ENCODE data around the gene PPARA.

Gene PPARA

DNA sequence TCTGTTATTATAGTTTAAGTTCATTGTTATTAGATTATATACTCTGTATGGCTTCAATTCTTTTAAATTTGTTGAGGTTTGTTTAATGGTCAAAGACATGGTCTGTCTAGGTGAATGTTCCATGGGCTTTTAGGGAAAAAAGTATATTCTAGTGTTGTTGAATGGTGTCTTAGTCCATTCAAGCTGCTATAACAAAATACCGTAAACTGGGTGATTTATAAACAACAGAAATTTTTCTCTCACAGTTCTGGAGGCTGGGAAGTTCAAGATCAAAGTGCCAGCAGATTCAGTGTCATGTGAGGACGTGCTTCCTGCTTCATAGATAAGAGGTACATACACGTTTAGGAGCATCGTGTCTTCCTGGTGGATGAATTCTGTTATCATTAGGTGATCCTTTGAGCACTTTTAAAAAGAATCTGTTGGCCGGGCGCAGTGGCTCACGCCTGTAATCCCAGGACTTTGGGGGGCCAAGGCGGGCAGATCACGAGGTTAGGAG is 26.2 kb downstream of the PPARA start:
- Histone ChIP-seq H3K9ac (no peak overlapping the region), H3K4me3 (no peak overlapping the region), H3K4me2 (no peak overlapping the region), H4K20me1 (peaks cover 0 to 22% (median 0%) of the 10 kb centered on the region in 11 experiments; a peak in 5 of 22 replicates), H3K36me3 (peaks cover 57 to 77% (median 67%) of the 10 kb centered on the region in 11 experiments), H3K4me1 (peaks cover 5 to 28% (median 23%) of the 10 kb centered on the region in 10 experiments), H3K9me3 (replicated peaks in 1 of 11) (peaks cover 51 to 72% (median 65%) of the 10 kb centered on the region in 11 experiments), H3K27me3 (no peaks in the 10 kb centered on the region), H3K27ac (no peak overlapping the region)
- TF ChIP-seq Cebpa-rat (IDR thresholded peaks at IDR 0.05) = no peak

DNA sequence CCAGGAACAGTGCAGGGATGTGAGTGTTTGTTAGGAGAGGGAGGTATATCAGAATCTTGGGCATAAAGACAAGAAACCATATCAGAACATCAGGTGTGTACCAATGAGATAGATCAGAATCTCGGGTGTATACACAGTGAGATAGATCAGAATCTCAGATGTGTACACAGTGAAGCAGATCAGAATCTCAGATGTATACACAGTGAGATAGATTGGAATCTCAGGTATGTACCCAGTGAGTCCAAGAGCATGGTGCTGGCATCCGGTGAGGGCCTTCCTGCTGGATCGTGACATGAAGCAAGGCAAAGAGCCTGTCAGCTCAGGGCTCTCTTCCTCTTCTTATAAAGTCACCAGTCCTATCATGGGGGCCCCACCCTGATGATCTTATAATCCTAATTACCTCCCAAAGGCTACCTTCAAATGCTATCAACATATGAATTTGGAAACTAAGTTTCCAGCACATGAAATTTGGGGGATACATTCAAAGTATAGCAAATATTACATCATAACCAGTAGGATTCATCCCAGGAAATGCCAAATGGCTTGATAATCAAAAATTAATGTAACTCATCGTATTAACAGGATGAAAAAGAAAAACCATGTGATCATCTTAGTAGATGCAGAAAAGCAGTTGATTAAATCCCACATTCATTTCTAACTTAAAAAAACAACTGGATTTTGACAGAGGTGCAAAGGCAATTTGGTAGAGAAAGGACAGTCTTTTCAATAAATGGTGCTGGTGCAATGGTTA is 28.6 kb downstream of the PPARA start:
- peaks cover 0 to 7% (median 6%) of the 10 kb centered on the region in 10 experiments; a peak in 12 of 20 replicates for H3K4me1 ChIP-seq
- 0 out of 22 replicates have a peak, but pooled peaks cover 0 to 4% (median 0%) of the 10 kb centered on the region in 11 experiments for H4K20me1 ChIP-seq
- H3K4me2 ChIP-seq = no peak overlapping the region
- H3K27ac ChIP-seq = no peak overlapping the region
- peaks cover 67 to 95% (median 85%) of the 10 kb centered on the region in 11 experiments for H3K9me3 ChIP-seq (replicated peaks in 1 of 11)
- H3K9ac ChIP-seq = no peak overlapping the region
- H3K27me3 ChIP-seq = no peaks in the 10 kb centered on the region
- no peak for TF ChIP-seq Cebpa-rat (IDR thresholded peaks at IDR 0.05)
- no peak overlapping the region for H3K4me3 ChIP-seq
- H3K36me3 ChIP-seq = peaks cover 81 to 96% (median 90%) of the 10 kb centered on the region in 11 experiments

DNA sequence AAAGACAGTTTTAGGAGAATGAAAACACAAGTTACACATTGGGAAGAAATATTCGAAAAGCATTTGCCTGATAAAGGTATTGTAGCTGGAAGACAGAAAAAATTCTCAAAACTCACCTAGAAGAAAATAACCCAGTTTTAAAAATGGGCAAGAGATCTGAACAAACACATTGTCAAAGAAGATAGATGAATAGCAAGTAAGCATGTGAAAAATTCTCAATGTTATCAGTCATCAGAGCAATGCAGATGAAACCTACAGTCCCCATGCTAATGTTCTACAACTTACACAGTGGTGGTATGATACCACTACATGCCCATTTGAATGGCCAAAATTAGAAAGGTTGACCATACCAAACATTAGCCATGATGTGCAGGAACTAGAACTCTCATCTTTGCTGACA is 29.4 kb downstream of the PPARA start:
- Histone ChIP-seq H3K4me1 (peaks cover 0 to 8% (median 0%) of the 10 kb centered on the region in 10 experiments; a peak in 6 of 20 replicates), H3K4me3 (peak overlapping the region in 4 of 10 experiments; percentile 4 to 35 (median 34); a peak in 5 of 20 replicates), H3K9me3 (replicated peaks in 1 of 11) (peaks cover 67 to 99% (median 87%) of the 10 kb centered on the region in 11 experiments), H3K36me3 (peaks cover 84 to 100% (median 96%) of the 10 kb centered on the region in 11 experiments), H3K9ac (no peak overlapping the region), H4K20me1 (peaks cover 0 to 7% (median 0%) of the 10 kb centered on the region in 11 experiments; a peak in 2 of 22 replicates), H3K4me2 (no peak overlapping the region), H3K27me3 (no peaks in the 10 kb centered on the region), H3K27ac (no peak overlapping the region)
- TF ChIP-seq Cebpa-rat (IDR thresholded peaks at IDR 0.05) = no peak

DNA sequence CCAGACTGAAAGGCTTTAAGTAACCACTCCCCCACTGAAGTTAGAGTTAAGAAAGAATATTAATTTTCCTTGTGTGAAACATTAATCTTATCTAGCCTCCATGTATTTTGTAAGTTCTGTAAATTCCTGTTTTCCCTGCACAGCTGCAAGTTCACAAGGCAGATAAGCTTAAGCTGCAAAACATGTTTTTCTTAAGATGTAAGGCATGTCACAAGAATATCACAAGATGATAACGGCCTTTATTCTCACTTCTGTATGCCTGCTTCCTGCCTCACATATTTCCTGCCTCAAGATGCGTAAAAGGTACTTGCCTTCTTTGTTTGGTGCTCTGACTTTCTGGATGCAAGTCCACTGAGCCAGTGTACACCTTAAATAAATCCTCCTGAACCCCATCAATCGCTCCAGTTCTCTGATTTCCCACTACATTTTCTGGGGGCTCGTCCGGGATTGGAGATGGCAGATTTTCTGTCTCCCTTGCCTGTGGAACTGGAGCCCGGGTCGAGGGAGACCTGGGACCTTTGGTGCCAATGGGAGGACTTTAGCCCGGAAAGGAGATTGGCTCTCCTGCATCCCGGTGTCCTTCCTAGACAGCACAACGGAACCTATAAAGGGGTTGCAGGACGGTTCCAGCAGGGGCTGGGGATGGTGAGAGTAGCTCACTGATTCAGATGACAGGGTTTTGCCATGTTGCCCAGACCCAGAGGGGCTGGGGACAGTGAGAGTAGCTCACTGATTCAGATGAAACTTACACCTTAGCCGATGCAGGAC is 30.2 kb downstream of the PPARA start:
- Histone ChIP-seq H3K4me3 (peak overlapping the region in 8 of 10 experiments; percentile 2 to 35 (median 14); a peak in 11 of 20 replicates), H3K9ac (no peak overlapping the region), H3K36me3 (peaks cover 82 to 100% (median 96%) of the 10 kb centered on the region in 11 experiments), H3K4me2 (no peak overlapping the region), H3K27ac (no peak overlapping the region), H4K20me1 (peaks cover 0 to 8% (median 0%) of the 10 kb centered on the region in 11 experiments; a peak in 2 of 22 replicates), H3K27me3 (no peaks in the 10 kb centered on the region), H3K4me1 (peaks cover 0 to 16% (median 0%) of the 10 kb centered on the region in 10 experiments; a peak in 6 of 20 replicates), H3K9me3 (replicated peaks in 1 of 11) (peaks cover 67 to 92% (median 82%) of the 10 kb centered on the region in 11 experiments)
- no peak for TF ChIP-seq Cebpa-rat (IDR thresholded peaks at IDR 0.05)

DNA sequence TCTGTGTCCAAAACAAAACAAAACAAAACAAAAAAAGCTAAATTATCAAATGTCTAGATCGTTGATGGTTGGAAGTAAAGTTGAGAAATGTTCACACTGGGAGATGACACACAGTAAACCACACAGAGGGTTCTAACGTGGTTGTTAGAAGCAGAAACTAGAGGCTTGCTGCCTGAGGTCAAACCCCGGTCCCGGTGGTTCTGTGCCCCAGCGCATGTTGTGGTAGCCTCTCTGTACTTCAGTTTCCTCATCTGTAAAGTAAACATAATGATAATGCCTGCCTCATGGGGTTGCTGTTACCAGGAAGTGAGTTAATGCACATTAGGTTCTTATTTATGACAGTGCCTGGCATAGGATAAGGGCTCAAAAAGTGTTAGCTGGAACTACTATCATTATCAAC is 33.4 kb downstream of the PPARA start:
- peaks cover 68 to 95% (median 87%) of the 10 kb centered on the region in 11 experiments for H3K36me3 ChIP-seq
- H3K27me3 ChIP-seq = no peaks in the 10 kb centered on the region
- no peak overlapping the region for H3K4me2 ChIP-seq
- no peak overlapping the region for H3K27ac ChIP-seq
- no peak overlapping the region for H3K4me3 ChIP-seq
- TF ChIP-seq Cebpa-rat (IDR thresholded peaks at IDR 0.05) = no peak
- no peak overlapping the region for H3K9ac ChIP-seq
- peaks cover 37 to 61% (median 52%) of the 10 kb centered on the region in 11 experiments for H3K9me3 ChIP-seq (replicated peaks in 1 of 11)
- peaks cover 0 to 17% (median 0%) of the 10 kb centered on the region in 10 experiments; a peak in 6 of 20 replicates for H3K4me1 ChIP-seq
- H4K20me1 ChIP-seq = peaks cover 0 to 18% (median 0%) of the 10 kb centered on the region in 11 experiments; a peak in 2 of 22 replicates

DNA sequence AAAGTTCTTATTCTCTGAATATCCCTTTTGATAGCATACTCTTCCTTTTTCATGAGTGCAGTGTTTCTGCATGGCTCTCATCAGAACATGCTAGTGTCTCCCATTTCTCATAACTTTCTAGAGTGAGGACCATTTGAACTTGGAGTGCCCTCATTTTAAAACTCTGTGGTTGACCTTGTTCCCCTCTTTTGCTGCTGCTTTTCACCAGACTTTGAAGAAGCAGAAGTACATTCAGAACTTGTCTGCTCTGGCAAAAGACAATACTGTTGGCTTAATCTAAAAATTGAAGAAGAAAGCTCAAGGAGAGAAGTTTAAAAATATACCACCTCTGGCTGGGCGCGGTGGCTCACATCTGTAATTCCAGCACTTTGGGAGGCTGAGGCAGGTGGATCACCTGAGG is 35.0 kb downstream of the PPARA start:
- Histone ChIP-seq H3K4me2 (peak overlapping the region in 3 of 11 experiments; percentile 8 to 78 (median 30); a peak in 3 of 22 replicates), H3K27me3 (no peaks in the 10 kb centered on the region), H3K36me3 (peaks cover 57 to 93% (median 83%) of the 10 kb centered on the region in 11 experiments), H3K9ac (no peak overlapping the region), H3K27ac (no peak overlapping the region), H3K4me3 (no peak overlapping the region), H3K4me1 (peaks cover 0 to 17% (median 0%) of the 10 kb centered on the region in 10 experiments; a peak in 6 of 20 replicates), H4K20me1 (peaks cover 0 to 18% (median 0%) of the 10 kb centered on the region in 11 experiments; a peak in 2 of 22 replicates), H3K9me3 (replicated peaks in 1 of 11) (peaks cover 21 to 46% (median 36%) of the 10 kb centered on the region in 11 experiments)
- TF ChIP-seq Cebpa-rat (IDR thresholded peaks at IDR 0.05) = no peak

DNA sequence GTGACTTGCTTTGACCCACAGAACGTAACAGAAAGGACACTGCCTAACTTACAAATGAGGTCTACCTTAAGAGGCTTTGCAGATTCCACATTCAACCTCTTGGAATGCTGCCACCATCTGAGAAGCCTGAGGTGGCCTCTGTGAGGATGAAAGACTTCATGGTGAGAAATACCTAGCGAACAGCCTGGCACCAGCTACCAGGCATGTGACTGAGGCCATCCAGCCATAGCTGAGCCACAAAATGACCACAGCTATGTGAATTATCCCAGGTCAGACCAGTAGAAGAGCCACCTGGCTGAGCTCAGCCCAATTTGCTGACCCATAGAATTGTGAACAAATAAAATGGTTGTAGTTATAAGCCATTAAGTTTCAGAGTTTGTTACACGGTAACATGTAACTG is 37.5 kb downstream of the PPARA start:
- Histone ChIP-seq H3K27me3 (no peaks in the 10 kb centered on the region), H3K9ac (no peak overlapping the region), H4K20me1 (peaks cover 0 to 18% (median 0%) of the 10 kb centered on the region in 11 experiments; a peak in 2 of 22 replicates), H3K4me1 (peaks cover 0 to 29% (median 8%) of the 10 kb centered on the region in 10 experiments; a peak in 14 of 20 replicates), H3K4me2 (no peak overlapping the region), H3K9me3 (replicated peaks in 1 of 11) (peaks cover 0 to 20% (median 11%) of the 10 kb centered on the region in 11 experiments; a peak in 20 of 22 replicates), H3K36me3 (peaks cover 37 to 93% (median 70%) of the 10 kb centered on the region in 11 experiments), H3K4me3 (no peak overlapping the region), H3K27ac (no peak overlapping the region)
- no peak for TF ChIP-seq Cebpa-rat (IDR thresholded peaks at IDR 0.05)

DNA sequence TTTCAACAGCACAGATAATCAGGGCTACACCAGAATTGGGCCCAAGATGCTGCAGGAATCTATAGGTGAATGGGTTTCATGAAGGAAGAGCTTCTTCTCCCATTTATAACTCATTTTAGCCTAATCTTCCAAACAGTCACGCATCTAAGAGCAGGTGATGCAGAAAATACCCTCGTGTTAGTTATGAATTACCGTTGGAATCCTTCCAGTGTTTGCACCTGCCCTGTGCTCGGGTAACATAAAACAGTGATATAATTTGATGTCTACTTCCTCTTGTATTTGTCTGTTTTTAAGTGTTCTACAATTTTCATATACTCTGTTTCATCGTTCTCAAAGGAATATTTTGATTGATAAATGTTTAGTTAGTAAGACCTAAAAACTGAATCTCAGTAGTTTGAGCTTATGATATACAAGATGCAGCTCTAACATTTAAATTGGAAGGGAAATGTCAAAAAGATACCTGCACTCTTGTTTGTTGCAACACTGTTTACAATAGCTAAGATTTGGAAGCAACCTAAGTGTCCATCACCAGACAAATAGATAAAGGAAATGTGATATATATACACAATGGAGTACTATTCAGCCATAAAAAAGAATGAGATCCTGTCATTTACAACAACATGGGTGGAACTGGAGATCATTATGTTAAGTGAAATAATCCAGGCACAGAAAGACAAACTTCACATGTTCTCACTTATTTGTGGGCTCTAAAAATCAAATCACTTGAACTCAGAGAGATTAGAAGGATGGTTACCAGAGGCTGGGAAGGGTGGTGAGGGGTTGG is 42.1 kb downstream of the PPARA start:
- TF ChIP-seq Cebpa-rat (IDR thresholded peaks at IDR 0.05) = no peak
- Histone ChIP-seq H3K4me2 (no peak overlapping the region), H3K27ac (no peak overlapping the region), H3K36me3 (peaks cover 13 to 57% (median 40%) of the 10 kb centered on the region in 11 experiments; a peak in 20 of 22 replicates), H3K4me3 (no peak overlapping the region), H3K27me3 (no peaks in the 10 kb centered on the region), H3K4me1 (peaks cover 15 to 29% (median 23%) of the 10 kb centered on the region in 10 experiments), H3K9me3 (replicated peaks in 1 of 11) (no peaks in the 10 kb centered on the region), H3K9ac (no peak overlapping the region), H4K20me1 (peaks cover 0 to 9% (median 0%) of the 10 kb centered on the region in 11 experiments; a peak in 4 of 22 replicates)

All from BLaER1 treated with 17β-estradiol and CSF1 and Interleukin-3, amounts not matched to agents 10 nM and 100 nM (cell line).